ENCODE measurements around the gene AK8. TPM values are rescaled to one million over a fixed set of nuclear protein-coding genes. Genes with fewer than 3 reads are reported as not detected.

The AK8 gene
- total RNA-seq, 1 experiment from 2014 or later, result 2.5 TPM

DNA sequence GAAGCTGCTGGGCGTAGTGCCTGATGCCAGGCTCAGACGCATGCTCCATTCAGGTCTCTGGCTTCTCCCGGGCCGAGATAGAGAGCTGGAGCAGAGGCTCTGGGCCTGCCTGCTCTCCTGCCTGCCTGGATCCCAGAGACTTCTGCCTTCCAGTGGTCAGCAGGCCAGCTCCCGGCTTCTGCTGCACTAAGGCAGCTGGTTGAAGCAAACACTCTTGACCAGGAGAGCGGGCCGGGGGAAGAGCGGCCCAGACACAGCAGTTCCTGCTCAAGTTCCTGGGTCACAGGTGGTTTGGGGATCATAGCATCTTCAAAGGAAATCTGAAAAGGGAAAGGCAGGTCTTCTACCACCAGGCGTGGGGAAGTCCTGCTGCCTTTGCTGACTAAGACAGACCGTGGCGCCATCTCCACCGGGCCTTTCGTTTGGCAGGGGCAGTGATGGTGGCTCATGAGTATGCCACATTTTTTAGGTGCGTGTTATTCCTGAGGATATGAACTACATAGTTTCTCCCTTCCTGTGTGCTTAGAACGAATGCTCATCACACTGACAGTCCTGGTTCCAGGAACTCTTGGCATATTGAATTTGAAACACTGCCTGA is 31.1 kb downstream of the AK8 start:
- ATAC-seq, result no peak
- ChIA-PET CTCF (no interaction called here), RAD21 (ENCODE audit: low non-redundant PET in 1 of 2, low total read pairs in 2 of 2, uncharacterized antibody in 2 of 2, unreplicated experiment in 2 of 2) (no interaction called here), POLR2A (no interaction called here)
- DNase-seq (ENCODE audit: low read depth, low spot score), result no peak
- BruUV-seq (replicated peaks), result no TSS peak
- no peaks in the 10 kb centered on the region for H3K9me3 ChIP-seq (ENCODE audit: control insufficient read depth in 1 of 2, insufficient read depth in 1 of 2, low read depth in 1 of 2, low read length in 2 of 2)
- TF ChIP-seq, protein P1, sequence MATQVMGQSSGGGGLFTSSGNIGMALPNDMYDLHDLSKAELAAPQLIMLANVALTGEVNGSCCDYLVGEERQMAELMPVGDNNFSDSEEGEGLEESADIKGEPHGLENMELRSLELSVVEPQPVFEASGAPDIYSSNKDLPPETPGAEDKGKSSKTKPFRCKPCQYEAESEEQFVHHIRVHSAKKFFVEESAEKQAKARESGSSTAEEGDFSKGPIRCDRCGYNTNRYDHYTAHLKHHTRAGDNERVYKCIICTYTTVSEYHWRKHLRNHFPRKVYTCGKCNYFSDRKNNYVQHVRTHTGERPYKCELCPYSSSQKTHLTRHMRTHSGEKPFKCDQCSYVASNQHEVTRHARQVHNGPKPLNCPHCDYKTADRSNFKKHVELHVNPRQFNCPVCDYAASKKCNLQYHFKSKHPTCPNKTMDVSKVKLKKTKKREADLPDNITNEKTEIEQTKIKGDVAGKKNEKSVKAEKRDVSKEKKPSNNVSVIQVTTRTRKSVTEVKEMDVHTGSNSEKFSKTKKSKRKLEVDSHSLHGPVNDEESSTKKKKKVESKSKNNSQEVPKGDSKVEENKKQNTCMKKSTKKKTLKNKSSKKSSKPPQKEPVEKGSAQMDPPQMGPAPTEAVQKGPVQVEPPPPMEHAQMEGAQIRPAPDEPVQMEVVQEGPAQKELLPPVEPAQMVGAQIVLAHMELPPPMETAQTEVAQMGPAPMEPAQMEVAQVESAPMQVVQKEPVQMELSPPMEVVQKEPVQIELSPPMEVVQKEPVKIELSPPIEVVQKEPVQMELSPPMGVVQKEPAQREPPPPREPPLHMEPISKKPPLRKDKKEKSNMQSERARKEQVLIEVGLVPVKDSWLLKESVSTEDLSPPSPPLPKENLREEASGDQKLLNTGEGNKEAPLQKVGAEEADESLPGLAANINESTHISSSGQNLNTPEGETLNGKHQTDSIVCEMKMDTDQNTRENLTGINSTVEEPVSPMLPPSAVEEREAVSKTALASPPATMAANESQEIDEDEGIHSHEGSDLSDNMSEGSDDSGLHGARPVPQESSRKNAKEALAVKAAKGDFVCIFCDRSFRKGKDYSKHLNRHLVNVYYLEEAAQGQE (IDR thresholded peaks at IDR 0.05; ENCODE audit: low read depth), result no peak
- TF ChIP-seq, protein P2, sequence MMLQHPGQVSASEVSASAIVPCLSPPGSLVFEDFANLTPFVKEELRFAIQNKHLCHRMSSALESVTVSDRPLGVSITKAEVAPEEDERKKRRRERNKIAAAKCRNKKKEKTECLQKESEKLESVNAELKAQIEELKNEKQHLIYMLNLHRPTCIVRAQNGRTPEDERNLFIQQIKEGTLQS (IDR thresholded peaks at IDR 0.05), result no peak
- TF ChIP-seq ZNF274 (IDR thresholded peaks at IDR 0.05; ENCODE audit: low read depth, low read length), result no peak
- TF ChIP-seq, protein P3, sequence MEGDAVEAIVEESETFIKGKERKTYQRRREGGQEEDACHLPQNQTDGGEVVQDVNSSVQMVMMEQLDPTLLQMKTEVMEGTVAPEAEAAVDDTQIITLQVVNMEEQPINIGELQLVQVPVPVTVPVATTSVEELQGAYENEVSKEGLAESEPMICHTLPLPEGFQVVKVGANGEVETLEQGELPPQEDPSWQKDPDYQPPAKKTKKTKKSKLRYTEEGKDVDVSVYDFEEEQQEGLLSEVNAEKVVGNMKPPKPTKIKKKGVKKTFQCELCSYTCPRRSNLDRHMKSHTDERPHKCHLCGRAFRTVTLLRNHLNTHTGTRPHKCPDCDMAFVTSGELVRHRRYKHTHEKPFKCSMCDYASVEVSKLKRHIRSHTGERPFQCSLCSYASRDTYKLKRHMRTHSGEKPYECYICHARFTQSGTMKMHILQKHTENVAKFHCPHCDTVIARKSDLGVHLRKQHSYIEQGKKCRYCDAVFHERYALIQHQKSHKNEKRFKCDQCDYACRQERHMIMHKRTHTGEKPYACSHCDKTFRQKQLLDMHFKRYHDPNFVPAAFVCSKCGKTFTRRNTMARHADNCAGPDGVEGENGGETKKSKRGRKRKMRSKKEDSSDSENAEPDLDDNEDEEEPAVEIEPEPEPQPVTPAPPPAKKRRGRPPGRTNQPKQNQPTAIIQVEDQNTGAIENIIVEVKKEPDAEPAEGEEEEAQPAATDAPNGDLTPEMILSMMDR (IDR thresholded peaks at IDR 0.05 in 2 of 3, conservative IDR thresholded peaks at IDR 0.05 in 1 of 3; ENCODE audit: borderline replicate concordance in 1 of 3, insufficient read depth in 1 of 3, low read depth in 2 of 3, low read length in 2 of 3), result no peak
- H3K9me2 ChIP-seq (ENCODE audit: insufficient read depth), result no peaks in the 10 kb centered on the region
- H3K4me2 ChIP-seq (ENCODE audit: low read length), result no peak overlapping the region
- H3K4me3 ChIP-seq (replicated peaks in 1 of 2; ENCODE audit: low read depth in 1 of 2, low read length in 2 of 2), result no peak overlapping the region
- H2AFZ ChIP-seq (ENCODE audit: low read depth, low read length, poor library complexity, severe bottlenecking), result no peak overlapping the region
- intact Hi-C loops (cut with micrococcal nuclease), result no loop called here
- no peaks in the 10 kb centered on the region for H3K79me2 ChIP-seq (ENCODE audit: insufficient read depth, low read length)
- no peak overlapping the region for H3K27ac ChIP-seq (ENCODE audit: low read depth, low read length)
- H4K20me1 ChIP-seq (ENCODE audit: insufficient read depth), result no peaks in the 10 kb centered on the region
- no peaks in the 10 kb centered on the region for H3K36me3 ChIP-seq (ENCODE audit: control insufficient read depth in 1 of 2, insufficient read depth in 2 of 2, low read length in 2 of 2)
- H3K9ac ChIP-seq (ENCODE audit: low read length), result no peak overlapping the region
- H3K27me3 ChIP-seq (ENCODE audit: insufficient read depth, low read length), result no peaks in the 10 kb centered on the region
- H3K4me1 ChIP-seq (ENCODE audit: control insufficient read depth in 1 of 2, insufficient read depth in 2 of 2, low read length in 2 of 2), result no peaks in the 10 kb centered on the region
